GM19043 (cell line): ENCODE results near the gene PELI1.
A peak's percentile ranks its signal among the peaks of the same experiment; 100 is the strongest.
"Not testable (repeated sequence)": the region's sequence is repeated elsewhere in the genome, so short reads cannot be mapped to it uniquely, and the experiment has no call there.

Experiments used
- ATAC-seq: cut with Tn5 transposase; IDR thresholded peaks from one replicate; pipeline ENCODE4 v1.9.1; 2021; ENCODE audit warnings: low read depth; ENCODE audit not compliant: unreplicated experiment

Gene PELI1

GRCh38 chr2:64124168-64124567 lies 20.1 kb downstream of the PELI1 start:
- no peak for ATAC-seq

- no peak for ATAC-seq
These were observed 20.5 kb downstream of the PELI1 start for GRCh38 chr2:64123740-64124139.

GRCh38 chr2:64122358-64122757 lies 21.9 kb downstream of the PELI1 start:
- no peak for ATAC-seq

GRCh38 chr2:64120928-64121327 lies 23.3 kb downstream of the PELI1 start:
- no peak for ATAC-seq

DNA sequence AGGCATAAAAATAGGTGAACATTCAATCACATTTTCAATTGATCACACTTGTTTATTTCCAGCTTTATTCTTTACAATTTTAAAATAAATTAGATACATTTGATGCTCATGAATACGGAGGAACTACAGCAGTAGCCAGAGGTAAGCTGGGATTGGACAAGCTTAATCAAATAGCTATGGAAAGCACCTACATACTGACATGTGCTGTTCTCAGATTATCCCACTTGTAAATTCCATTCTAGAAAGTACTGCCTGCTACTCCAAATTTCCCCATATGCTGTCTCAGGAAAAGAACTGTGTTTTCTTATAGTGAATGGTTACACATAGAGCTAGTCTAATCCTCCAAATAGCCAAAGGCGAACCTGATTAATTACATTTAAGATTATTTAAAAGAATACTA lies 24.2 kb downstream of the PELI1 start:
- no peak for ATAC-seq

- ATAC-seq, result no peak
These were observed 24.9 kb downstream of the PELI1 start for GRCh38 chr2:64119369-64119768.

GRCh38 chr2:64115808-64116598 lies 28.2 kb downstream of the PELI1 start:
- no peak for ATAC-seq

DNA sequence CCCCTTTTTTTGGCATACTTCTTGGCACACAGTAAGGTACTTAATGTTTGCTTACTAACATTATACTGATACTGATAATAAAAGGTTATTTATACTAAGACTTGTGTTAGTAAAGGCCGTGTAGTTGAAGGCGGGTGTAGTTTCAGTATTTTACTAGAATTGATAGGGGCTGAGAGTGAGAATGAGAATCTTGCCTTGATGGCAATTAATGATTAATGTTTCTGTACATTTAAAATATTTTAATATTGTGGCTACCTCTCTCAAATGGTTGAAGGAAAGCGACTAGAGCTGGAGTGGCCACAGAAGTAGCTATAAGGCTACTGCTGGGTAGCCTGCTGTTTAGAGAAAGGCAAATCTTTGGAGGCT lies 29.3 kb downstream of the PELI1 start:
- peak; percentile 52 for ATAC-seq

DNA sequence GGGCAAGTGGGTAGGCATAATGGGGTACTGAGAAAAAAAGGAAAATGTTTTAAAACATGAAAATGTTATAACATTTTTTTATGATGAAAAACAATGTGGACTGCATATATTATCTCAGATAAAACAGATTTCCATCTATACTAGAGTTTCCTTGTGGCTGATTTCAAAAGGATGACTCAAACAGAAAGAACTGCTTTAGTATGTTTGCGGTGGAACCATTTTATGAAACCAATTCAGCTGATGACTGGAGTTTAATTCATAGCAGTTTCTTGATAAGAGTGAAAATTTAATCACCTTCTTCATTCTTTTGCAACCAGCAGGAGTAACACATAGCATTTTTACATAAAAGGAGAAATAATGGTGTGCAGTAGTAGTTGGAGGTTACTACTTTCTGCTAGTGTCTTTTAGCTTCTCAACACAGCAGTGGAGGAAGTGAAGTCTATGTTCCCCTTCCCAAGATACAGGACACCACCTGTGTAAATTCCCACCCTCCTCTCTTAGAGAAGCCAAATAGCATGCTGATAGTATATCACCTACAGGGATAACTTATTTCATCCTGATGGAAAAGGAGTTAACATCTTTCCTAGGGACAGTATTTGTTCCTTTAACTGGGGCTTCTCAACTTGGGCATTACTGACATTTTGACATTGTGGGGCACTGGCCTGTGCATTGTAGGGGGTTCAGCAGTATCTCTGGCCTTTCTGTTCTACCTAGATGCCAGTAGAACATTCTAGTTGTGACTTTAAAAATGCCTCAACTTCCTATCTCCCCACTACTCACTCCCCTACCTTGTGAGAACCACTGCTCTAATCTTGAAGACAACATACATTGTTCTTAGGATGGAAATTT lies 29.9 kb downstream of the PELI1 start:
- ATAC-seq, result peak; percentile 49

- no peak for ATAC-seq
These were observed 32.2 kb downstream of the PELI1 start for GRCh38 chr2:64112016-64112415.

- ATAC-seq, result no peak
These were observed 32.8 kb downstream of the PELI1 start for GRCh38 chr2:64111426-64111825.

DNA sequence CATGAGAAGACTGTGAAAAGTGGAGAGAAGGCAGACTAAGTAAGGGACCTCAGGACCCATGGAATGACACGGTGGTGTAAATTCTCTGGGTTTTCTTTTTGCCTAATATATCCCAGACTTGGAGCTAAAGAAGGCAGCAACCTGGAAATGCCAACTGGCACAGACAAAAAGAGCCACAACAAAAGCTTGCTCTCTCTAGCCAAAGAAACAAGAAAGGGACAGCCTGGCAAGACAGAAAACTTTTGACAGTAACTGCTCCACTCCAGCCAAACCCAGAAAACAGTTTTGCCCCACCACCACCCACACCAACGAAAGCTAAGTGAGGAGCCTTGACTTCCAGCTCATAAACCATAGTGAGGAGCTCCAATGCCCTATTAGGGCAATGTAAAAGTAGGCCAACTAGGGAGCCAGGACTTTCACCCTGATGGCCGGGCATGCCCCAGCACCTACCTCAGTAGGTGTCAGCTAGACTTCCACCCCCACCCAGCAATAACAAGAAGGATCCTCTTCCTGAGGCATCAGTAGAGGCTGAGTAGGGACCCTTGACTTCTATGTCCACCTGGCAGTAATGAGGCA lies 35.5 kb downstream of the PELI1 start:
- no peak for ATAC-seq

DNA sequence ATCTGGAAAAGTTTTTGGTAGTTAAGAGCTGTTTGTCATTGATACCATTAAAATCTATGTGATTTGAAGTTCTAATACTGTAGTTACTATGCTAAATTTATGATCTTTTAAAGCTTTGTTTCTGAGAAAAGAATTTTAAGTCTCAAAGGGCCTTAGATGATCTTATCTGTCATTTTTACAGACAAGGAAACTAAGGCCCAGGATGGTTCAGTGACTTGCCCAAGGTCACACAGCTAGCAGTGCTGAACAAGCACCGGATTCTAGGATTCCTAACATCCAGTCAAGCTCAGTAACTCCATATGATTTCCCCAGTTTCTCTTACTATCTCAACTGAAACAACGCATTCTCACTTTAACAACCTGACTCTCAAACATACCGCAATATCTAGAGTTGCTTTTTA lies 37.7 kb downstream of the PELI1 start:
- ATAC-seq, result peak; percentile 13

DNA sequence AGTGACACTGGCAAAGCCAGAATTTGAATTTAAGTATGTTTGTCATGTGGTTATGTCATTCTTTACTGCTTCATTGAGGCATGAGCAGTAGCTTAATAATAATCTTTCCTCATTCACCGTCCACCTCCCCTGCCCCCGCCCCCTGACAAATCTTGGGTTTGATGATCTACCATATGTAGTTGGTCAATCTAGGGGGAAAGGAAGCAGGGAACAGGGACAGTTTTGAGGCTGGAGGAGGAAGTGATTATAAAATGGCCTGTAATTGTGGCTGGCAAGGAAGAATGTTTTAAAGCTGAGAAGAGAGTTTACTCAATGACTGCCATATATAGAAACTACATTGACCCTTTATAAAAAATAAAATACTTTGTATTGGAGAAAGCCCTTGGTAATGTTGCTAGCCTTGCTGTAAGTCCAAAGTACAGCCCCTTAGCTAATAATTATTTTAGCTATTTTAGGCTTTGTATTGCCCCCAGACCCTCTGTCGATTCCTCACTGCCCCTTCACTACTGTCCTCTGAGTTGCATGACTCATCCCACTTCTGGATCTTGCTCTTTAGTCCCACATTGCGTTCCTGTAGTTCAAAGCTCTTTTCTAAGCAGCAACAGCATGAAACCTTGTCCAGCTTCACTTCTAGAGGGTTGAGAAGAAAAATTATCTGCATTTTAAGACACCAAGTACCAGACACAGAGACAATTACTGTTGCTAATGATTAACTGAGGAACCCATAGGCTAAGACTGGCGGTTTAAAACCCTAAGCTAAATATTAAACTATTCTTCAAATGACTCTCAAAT lies 38.4 kb downstream of the PELI1 start:
- peak; percentile 49 for ATAC-seq

DNA sequence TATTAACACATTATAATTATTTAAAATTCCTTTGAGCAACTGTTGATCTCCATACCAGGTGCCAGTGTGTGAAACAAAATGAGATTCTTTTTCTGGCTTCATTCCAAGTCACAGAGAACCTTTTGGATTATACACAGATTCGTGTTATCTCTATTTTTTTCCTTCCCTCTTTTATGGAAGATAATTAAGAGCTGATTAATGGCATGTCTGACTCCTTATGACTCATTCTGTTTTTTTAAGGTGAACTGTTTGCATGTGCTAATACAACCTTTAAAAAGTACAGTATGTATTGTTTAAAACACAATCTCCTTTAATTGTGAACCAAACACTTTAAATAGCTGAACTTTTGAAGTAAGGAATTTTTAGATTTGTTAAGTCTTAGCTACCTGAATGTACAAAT lies 39.3 kb downstream of the PELI1 start:
- ATAC-seq, result no peak

DNA sequence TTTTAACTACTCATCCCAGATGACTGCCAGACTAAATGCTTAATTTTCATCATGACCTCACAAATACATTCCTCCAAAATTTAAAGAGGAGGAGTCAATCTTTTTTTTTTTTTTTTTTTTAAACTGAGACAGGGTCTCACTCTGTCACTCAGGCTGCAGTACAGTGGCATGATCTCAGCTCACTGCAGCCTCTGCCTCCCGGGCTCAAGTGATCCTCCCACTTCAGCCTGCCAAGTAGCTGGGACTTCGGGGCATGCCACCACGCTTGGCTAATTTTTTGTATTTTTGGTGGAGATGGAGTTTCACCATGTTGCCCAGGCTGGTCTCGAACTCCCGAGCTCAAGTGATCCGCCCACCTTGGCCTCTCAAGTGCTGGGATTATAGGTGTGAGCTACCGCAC lies 41.5 kb downstream of the PELI1 start:
- ATAC-seq, result not testable (repeated sequence)

DNA sequence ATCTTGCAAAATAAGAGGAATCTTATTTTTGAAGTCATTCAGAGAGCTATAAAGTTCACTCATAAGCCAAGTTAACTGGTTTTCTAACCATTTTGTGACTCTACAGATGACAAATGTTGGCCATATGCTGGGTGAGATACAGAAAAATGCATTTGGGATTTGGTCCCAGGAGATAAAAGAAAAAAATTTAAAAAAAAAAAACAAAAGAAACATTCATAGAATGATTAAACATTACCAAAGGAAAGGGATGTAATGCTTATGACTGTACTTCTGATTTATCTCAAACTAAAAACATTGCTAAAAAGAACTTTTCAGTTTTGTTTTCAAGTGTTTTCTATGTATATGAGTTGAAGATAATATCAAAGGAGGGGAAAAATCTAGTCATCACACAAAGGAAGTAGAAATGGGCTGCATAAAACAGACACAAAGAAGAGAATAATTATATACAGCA lies 43.1 kb downstream of the PELI1 start:
- peak; percentile 32 for ATAC-seq

- ATAC-seq, result not testable (repeated sequence)
These were observed 43.6 kb downstream of the PELI1 start for GRCh38 chr2:64100584-64100983.

DNA sequence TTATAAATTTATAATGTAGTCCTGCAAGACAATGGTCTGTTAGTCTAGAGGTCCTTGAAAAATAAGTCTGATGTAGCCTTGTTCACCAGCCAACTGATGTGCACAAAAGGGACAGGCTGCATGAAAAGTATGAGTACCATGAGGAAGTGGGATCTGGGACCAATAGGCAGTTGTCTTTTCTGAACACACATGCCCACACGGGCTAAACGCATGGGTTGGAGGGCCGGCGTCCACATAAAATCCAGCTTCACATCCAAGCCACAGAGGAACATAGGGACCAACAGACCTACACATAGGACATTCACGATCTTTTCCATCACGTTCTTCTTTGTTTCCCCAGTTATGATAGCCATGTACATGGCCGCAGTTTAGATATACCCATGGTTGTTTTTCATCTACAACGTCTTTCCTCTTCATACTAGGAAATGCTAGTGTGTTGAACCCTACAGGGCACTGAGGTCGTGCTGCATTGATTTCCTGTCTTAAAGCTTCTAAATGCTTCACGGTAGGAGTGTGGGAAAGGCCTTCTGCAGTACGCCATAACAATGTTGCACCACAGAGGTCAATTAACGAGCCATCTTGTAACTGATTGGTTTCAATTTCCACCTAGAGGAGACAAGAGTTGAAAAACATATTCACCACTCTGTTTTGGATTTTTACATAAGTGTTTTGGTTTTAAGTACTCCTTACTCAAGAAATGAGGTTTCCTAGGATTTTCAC lies 49.4 kb downstream of the PELI1 start:
- no peak for ATAC-seq

GRCh38 chr2:64093341-64093740 lies 50.9 kb downstream of the PELI1 start:
- ATAC-seq, result no peak
